Cardiac muscle cell (in vitro differentiated cells and primary cell): ENCODE measurements around the gene LDLRAD4. TPM values are rescaled to one million over a fixed set of nuclear protein-coding genes. Genes with fewer than 3 reads are reported as not detected.

Source experiments
- DNase-seq, 2 donors: peaks; one replicate each; pipeline versions ENCODE4 v3.0.0 to v3.0.0-alpha.2; 2010 to 2017; ENCODE audit warnings: low read depth in 1 of 2, low spot score in 1 of 2
- H3K27ac ChIP-seq: fragments of 200-600 bp; sonication (generic); 2 replicates; pipeline ENCODE4 v1.5.1; 2016
- H3K27me3 ChIP-seq: fragments of 200-600 bp; sonication (generic); 2 replicates; pipeline ENCODE4 v1.6.0; 2016; ENCODE audit warnings: control low read depth
- H3K36me3 ChIP-seq: fragments of 200-600 bp; sonication (generic); 2 replicates; pipeline ENCODE4 v1.5.1; 2016; ENCODE audit warnings: control low read depth
- H3K4me1 ChIP-seq: fragments of 200-600 bp; sonication (generic); 2 replicates; pipeline ENCODE4 v1.8.1; 2017; ENCODE audit warnings: low read depth, mild to moderate bottlenecking, mixed run types
- H3K4me3 ChIP-seq: fragments of 200-600 bp; sonication (generic); 2 replicates; pipeline ENCODE4 v1.5.1; 2016; ENCODE audit warnings: mild to moderate bottlenecking
- H3K9me3 ChIP-seq: fragments of 200-600 bp; sonication (generic); 2 replicates; pipeline ENCODE4 v1.5.1; 2017; ENCODE audit warnings: low read depth, mild to moderate bottlenecking, control low read depth
- CTCF ChIP-seq: IDR thresholded peaks from 2 replicates; pipeline ENCODE4 v1.5.1; 2012; ENCODE audit warnings: low read depth, mild to moderate bottlenecking, low read length
- polyA plus RNA-seq: library from polyadenylated mRNA; unstranded; fragments of >200 nt; fragmentation: Nextera tagmentation; extraction: Ambion mirVana; gene quantifications from 2 replicates; pipeline ENCODE4 v1.2.1, GENCODE V29; 2016
- total RNA-seq: library from RNA; depleted of rRNA; stranded (reverse); fragments of >200 nt; gene quantifications from 2 replicates; pipeline ENCODE4 v1.2.3, GENCODE V29; 2016

The LDLRAD4 gene
- total and polyA plus RNA-seq, 2 experiments from 2014 or later = 10.5 to 11.5 TPM

DNA sequence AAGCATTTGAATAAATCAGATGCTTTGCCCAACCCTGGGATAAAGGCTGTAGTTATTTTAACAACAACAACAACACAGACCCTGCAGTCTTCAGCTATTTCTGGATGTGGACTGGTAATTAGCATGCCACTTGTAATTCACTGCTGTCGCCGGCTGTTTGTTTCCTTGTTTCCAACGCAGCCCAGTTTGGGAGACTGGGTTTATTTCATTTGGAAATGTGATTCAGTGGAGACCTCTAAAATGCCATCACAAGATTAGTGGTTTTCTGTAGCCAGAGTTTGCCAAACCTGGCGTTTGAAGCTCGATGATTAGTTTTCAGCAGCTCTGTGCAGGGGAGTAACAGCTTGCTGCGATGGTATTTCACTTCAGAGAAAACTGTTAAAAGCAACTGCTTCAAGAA lies 83.5 kb downstream of the LDLRAD4 start:
- no peak for DNase-seq
- peaks cover 5% of the 10 kb centered on the region for H3K4me1 ChIP-seq
- H3K4me3 ChIP-seq = no peak overlapping the region
- H3K9me3 ChIP-seq = no peaks in the 10 kb centered on the region
- no peak overlapping the region for H3K27ac ChIP-seq
- no peak for TF ChIP-seq CTCF
- no peaks in the 10 kb centered on the region for H3K27me3 ChIP-seq
- H3K36me3 ChIP-seq = no peaks in the 10 kb centered on the region

- H3K4me1 ChIP-seq = peaks cover 5% of the 10 kb centered on the region
- no peak for DNase-seq
- no peaks in the 10 kb centered on the region for H3K27me3 ChIP-seq
- H3K4me3 ChIP-seq = no peak overlapping the region
- TF ChIP-seq CTCF = no peak
- H3K9me3 ChIP-seq = no peaks in the 10 kb centered on the region
- no peak overlapping the region for H3K27ac ChIP-seq
- H3K36me3 ChIP-seq = no peaks in the 10 kb centered on the region
Observed at GRCh38 chr18:13302457-13303225, 84.1 kb downstream of the LDLRAD4 start.

DNA sequence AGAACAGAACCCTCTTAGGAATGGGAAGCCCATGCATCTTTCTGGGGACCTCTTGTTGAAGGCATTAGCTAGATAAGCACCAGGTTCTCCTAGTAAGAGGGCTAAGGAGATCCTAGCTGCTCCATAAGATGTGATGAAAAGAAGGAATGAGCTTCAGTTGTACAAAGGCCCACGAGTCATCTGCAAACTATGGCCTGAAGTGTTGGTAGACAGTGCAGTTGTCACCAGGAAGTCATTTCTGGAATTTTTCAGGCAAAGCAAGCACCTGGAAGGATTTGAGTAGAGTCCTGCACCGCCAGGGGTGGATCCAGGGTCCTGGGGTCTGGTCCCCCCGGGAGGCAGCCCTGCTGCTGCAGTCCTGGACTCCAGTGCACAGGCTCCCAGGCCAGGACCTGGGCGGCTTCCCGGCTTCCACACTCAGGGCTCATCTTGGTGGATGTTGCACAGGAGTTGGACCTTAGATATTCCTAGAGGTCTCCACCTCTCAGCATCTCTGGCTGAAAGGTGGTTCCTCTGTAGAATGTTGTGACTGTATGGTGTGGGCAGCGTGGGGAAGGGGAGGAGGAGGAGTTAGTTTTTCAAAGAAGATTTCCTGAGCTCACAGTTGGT lies 85.3 kb downstream of the LDLRAD4 start:
- Histone ChIP-seq H3K4me1 (peaks cover 5% of the 10 kb centered on the region), H3K27me3 (no peaks in the 10 kb centered on the region), H3K4me3 (no peak overlapping the region), H3K9me3 (no peaks in the 10 kb centered on the region), H3K27ac (no peak overlapping the region), H3K36me3 (no peaks in the 10 kb centered on the region)
- DNase-seq = no peak
- TF ChIP-seq CTCF = no peak

GRCh38 chr18:13305301-13305700 lies 86.7 kb downstream of the LDLRAD4 start:
- no peak overlapping the region for H3K27ac ChIP-seq
- H3K9me3 ChIP-seq = no peaks in the 10 kb centered on the region
- H3K27me3 ChIP-seq = no peaks in the 10 kb centered on the region
- H3K4me3 ChIP-seq = no peak overlapping the region
- no peaks in the 10 kb centered on the region for H3K36me3 ChIP-seq
- TF ChIP-seq CTCF = no peak
- peaks cover 9% of the 10 kb centered on the region for H3K4me1 ChIP-seq
- no peak for DNase-seq

DNA sequence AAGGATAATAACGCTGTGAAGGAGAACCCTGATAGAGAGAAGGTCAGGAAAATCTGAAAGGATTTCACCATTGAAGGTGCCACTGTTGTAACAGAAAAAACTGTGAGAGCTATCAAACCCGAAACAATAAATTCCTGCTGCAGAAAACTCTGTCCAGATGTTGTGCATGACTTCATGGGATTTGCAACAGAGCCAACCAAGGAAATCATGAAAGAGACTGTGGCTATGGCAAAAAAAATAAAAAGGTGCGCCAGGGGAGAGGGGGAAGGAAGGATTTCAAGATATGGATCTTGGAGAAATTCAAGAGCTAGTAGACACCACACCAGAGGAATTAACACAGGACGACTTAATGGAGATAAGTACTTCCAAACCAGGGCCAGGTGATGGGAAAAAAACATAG lies 88.0 kb downstream of the LDLRAD4 start:
- H3K9me3 ChIP-seq = no peaks in the 10 kb centered on the region
- no peaks in the 10 kb centered on the region for H3K27me3 ChIP-seq
- no peak for TF ChIP-seq CTCF
- H3K36me3 ChIP-seq = no peaks in the 10 kb centered on the region
- H3K4me1 ChIP-seq = peaks cover 9% of the 10 kb centered on the region
- no peak overlapping the region for H3K4me3 ChIP-seq
- DNase-seq = no peak
- H3K27ac ChIP-seq = no peak overlapping the region
